ENCODE results near the gene RNF220.

Gene RNF220

GRCh38 chr1:44571712-44572571 lies 166.9 kb downstream of the RNF220 start:
- Histone ChIP-seq H3K79me2 (ENCODE audit: insufficient read depth, low read length) (no peaks in the 10 kb centered on the region), H3K9me2 (replicated peaks; ENCODE audit: low read depth, low read length) (no peaks in the 10 kb centered on the region), H3K36me3 (ENCODE audit: insufficient read depth, low read length) (peaks cover 7% of the 10 kb centered on the region; the same call in 1 of the 2 replicates), H3K4me2 (ENCODE audit: low read depth, low read length, poor library complexity, severe bottlenecking) (no peak overlapping the region), H3F3A (ENCODE audit: low read depth) (no peaks in the 10 kb centered on the region), H3K9me3 (ENCODE audit: insufficient read depth, low read depth, low read length) (no peaks in the 10 kb centered on the region), H3K4me1 (ENCODE audit: insufficient read depth, low read length, poor library complexity, severe bottlenecking) (peaks cover 24% of the 10 kb centered on the region), H3K9ac (ENCODE audit: low read depth, low read length, poor library complexity, severe bottlenecking) (no peak overlapping the region), H4K20me1 (ENCODE audit: insufficient read depth, low read length, poor library complexity, severe bottlenecking) (no peaks in the 10 kb centered on the region), H2AFZ (ENCODE audit: low read length) (no peak overlapping the region), H3K27me3 (ENCODE audit: insufficient read depth, low read length, poor library complexity, severe bottlenecking) (no peaks in the 10 kb centered on the region), H3K4me3 (ENCODE audit: low read length, poor library complexity, severe bottlenecking) (no peak overlapping the region)
- TF ChIP-seq CTCF (conservative IDR thresholded peaks at IDR 0.05; ENCODE audit: low read length) (peak; percentile 76), EZH2phosphoT487 (IDR thresholded peaks at IDR 0.05; ENCODE audit: borderline replicate concordance) (no peak)

GRCh38 chr1:44572572-44572879 lies 167.5 kb downstream of the RNF220 start:
- no peak overlapping the region for H3K4me2 ChIP-seq (ENCODE audit: low read depth, low read length, poor library complexity, severe bottlenecking)
- no peaks in the 10 kb centered on the region for H3K27me3 ChIP-seq (ENCODE audit: insufficient read depth, low read length, poor library complexity, severe bottlenecking)
- no peaks in the 10 kb centered on the region for H3F3A ChIP-seq (ENCODE audit: low read depth)
- H3K9me3 ChIP-seq (ENCODE audit: insufficient read depth, low read depth, low read length) = no peaks in the 10 kb centered on the region
- H3K4me3 ChIP-seq (ENCODE audit: low read length, poor library complexity, severe bottlenecking) = no peak overlapping the region
- peaks cover 9% of the 10 kb centered on the region; the same call in 1 of the 2 replicates for H3K36me3 ChIP-seq (ENCODE audit: insufficient read depth, low read length)
- no peak overlapping the region for H2AFZ ChIP-seq (ENCODE audit: low read length)
- H4K20me1 ChIP-seq (ENCODE audit: insufficient read depth, low read length, poor library complexity, severe bottlenecking) = no peaks in the 10 kb centered on the region
- H3K79me2 ChIP-seq (ENCODE audit: insufficient read depth, low read length) = no peaks in the 10 kb centered on the region
- H3K4me1 ChIP-seq (ENCODE audit: insufficient read depth, low read length, poor library complexity, severe bottlenecking) = peaks cover 28% of the 10 kb centered on the region
- H3K9me2 ChIP-seq (replicated peaks; ENCODE audit: low read depth, low read length) = no peaks in the 10 kb centered on the region
- no peak for TF ChIP-seq EZH2phosphoT487 (IDR thresholded peaks at IDR 0.05; ENCODE audit: borderline replicate concordance)
- no peak for TF ChIP-seq CTCF (conservative IDR thresholded peaks at IDR 0.05; ENCODE audit: low read length)
- no peak overlapping the region for H3K9ac ChIP-seq (ENCODE audit: low read depth, low read length, poor library complexity, severe bottlenecking)

GRCh38 chr1:44575396-44575795 lies 170.3 kb downstream of the RNF220 start:
- no peak for TF ChIP-seq CTCF (conservative IDR thresholded peaks at IDR 0.05; ENCODE audit: low read length)
- TF ChIP-seq EZH2phosphoT487 (IDR thresholded peaks at IDR 0.05; ENCODE audit: borderline replicate concordance) = no peak
- H3K4me1 ChIP-seq (ENCODE audit: insufficient read depth, low read length, poor library complexity, severe bottlenecking) = peaks cover 28% of the 10 kb centered on the region
- no peak overlapping the region for H3K9ac ChIP-seq (ENCODE audit: low read depth, low read length, poor library complexity, severe bottlenecking)
- H3F3A ChIP-seq (ENCODE audit: low read depth) = no peaks in the 10 kb centered on the region
- H3K4me2 ChIP-seq (ENCODE audit: low read depth, low read length, poor library complexity, severe bottlenecking) = peak overlapping the region; percentile 26
- no peaks in the 10 kb centered on the region for H4K20me1 ChIP-seq (ENCODE audit: insufficient read depth, low read length, poor library complexity, severe bottlenecking)
- no peaks in the 10 kb centered on the region for H3K9me3 ChIP-seq (ENCODE audit: insufficient read depth, low read depth, low read length)
- H3K79me2 ChIP-seq (ENCODE audit: insufficient read depth, low read length) = no peaks in the 10 kb centered on the region
- H3K4me3 ChIP-seq (ENCODE audit: low read length, poor library complexity, severe bottlenecking) = no peak overlapping the region
- H2AFZ ChIP-seq (ENCODE audit: low read length) = no peak overlapping the region
- no peaks in the 10 kb centered on the region for H3K9me2 ChIP-seq (replicated peaks; ENCODE audit: low read depth, low read length)
- no peaks in the 10 kb centered on the region for H3K27me3 ChIP-seq (ENCODE audit: insufficient read depth, low read length, poor library complexity, severe bottlenecking)
- H3K36me3 ChIP-seq (ENCODE audit: insufficient read depth, low read length) = peaks cover 15% of the 10 kb centered on the region; the same call in 1 of the 2 replicates
